Activated CD8-positive, alpha-beta T cell treated with anti-CD3 and anti-CD28 coated beads for 36 hours (primary cell): ENCODE results near the gene MBOAT2. TPM values are rescaled to one million over a fixed set of nuclear protein-coding genes. Genes with fewer than 3 reads are reported as not detected.

Source experiments
- ATAC-seq: fragments of 200-7000 bp; cut with Tn5 transposase; one replicate; pipeline ENCODE4 v1.10.0; 2021; ENCODE audit warnings: mild to moderate bottlenecking, moderate library complexity
- CTCF ChIA-PET: fragments of 350-600 bp; sonication (Branson Sonifier 250); formaldehyde crosslinking; loops from one replicate; lab custom pipeline; 2021; ENCODE audit warnings: antibody characterized with exemption; lab: Charles Lee
- POLR2A ChIA-PET: fragments of 350-600 bp; sonication (Branson Sonifier 250); formaldehyde crosslinking; loops from one replicate; lab custom pipeline; 2021; ENCODE audit warnings: antibody characterized with exemption; lab: Charles Lee
- DNase-seq: peaks from one replicate; pipeline ENCODE4 v3.0.0-alpha.2; 2020
- H3K27ac Mint-ChIP-seq: one replicate; pipeline ENCODE4 v1.8.0; 2021; ENCODE audit warnings: mild to moderate bottlenecking, mixed read lengths
- H3K27me3 Mint-ChIP-seq: one replicate; pipeline ENCODE4 v1.8.0; 2021; ENCODE audit warnings: mixed read lengths
- H3K36me3 Mint-ChIP-seq: one replicate; pipeline ENCODE4 v1.8.0; 2021; ENCODE audit warnings: low read depth, mixed read lengths
- H3K4me1 Mint-ChIP-seq: one replicate; pipeline ENCODE4 v1.8.0; 2021; ENCODE audit warnings: low read depth, mixed read lengths
- H3K4me3 Mint-ChIP-seq: one replicate; pipeline ENCODE4 v1.8.0; 2021; ENCODE audit warnings: mild to moderate bottlenecking, moderate library complexity, mixed read lengths
- H3K9me3 Mint-ChIP-seq: one replicate; pipeline ENCODE4 v1.8.0; 2021; ENCODE audit warnings: mixed read lengths
- intact Hi-C: fragments of 100-400 bp; cut with micrococcal nuclease; formaldehyde crosslinking; loops from one replicate; pipeline ENCODE4 v1.10.0; 2022
- total RNA-seq, 2 experiments: library from RNA; stranded (reverse); gene quantifications; one replicate each; pipeline ENCODE4 v1.2.3, GENCODE V29; 2021
- TF ChIP-seq, protein P1 (sequence below): fragments of 200-600 bp; IDR thresholded peaks from one replicate; pipeline ENCODE4 v1.8.0; 2022; ENCODE audit warnings: antibody characterized with exemption, mild to moderate bottlenecking

The MBOAT2 gene
- total RNA-seq, 2 experiments from 2014 or later: 2.9 to 3.0 TPM

DNA sequence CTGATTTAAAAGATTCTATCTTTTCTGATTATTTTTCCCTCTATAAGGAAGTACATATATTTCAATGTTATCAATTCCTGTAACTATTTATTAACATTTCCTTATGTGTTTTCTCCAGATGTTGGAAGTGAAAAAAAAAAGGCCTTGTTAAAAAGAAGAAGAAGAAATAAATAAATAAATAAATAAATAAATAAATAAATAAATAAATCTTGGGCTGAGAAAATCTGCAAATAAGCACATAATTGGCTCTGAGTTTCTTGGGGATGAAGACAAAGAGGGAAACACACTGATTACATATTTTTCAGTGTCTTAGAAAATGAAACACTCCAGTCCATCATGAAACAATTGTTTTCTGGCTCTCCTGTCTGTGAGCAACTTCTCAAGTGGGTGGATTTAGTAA, 21.1 kb upstream of the MBOAT2 start:
- no peaks in the 10 kb centered on the region for H3K4me1 Mint-ChIP-seq
- ChIA-PET POLR2A (no interaction called here), CTCF (no interaction called here)
- intact Hi-C loops: no loop called here
- ATAC-seq: no peak
- DNase-seq: no peak
- H3K9me3 Mint-ChIP-seq: no peaks in the 10 kb centered on the region
- peaks cover 15% of the 10 kb centered on the region for H3K27me3 Mint-ChIP-seq
- no peak overlapping the region for H3K27ac Mint-ChIP-seq
- no peak overlapping the region for H3K4me3 Mint-ChIP-seq
- H3K36me3 Mint-ChIP-seq: no peaks in the 10 kb centered on the region
- TF ChIP-seq, protein P1, sequence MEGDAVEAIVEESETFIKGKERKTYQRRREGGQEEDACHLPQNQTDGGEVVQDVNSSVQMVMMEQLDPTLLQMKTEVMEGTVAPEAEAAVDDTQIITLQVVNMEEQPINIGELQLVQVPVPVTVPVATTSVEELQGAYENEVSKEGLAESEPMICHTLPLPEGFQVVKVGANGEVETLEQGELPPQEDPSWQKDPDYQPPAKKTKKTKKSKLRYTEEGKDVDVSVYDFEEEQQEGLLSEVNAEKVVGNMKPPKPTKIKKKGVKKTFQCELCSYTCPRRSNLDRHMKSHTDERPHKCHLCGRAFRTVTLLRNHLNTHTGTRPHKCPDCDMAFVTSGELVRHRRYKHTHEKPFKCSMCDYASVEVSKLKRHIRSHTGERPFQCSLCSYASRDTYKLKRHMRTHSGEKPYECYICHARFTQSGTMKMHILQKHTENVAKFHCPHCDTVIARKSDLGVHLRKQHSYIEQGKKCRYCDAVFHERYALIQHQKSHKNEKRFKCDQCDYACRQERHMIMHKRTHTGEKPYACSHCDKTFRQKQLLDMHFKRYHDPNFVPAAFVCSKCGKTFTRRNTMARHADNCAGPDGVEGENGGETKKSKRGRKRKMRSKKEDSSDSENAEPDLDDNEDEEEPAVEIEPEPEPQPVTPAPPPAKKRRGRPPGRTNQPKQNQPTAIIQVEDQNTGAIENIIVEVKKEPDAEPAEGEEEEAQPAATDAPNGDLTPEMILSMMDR: no peak

GRCh38 chr2:9021563-9022211, 18.2 kb upstream of the MBOAT2 start:
- peaks cover 12% of the 10 kb centered on the region for H3K27me3 Mint-ChIP-seq
- TF ChIP-seq, protein P1: no peak
- H3K27ac Mint-ChIP-seq: no peak overlapping the region
- H3K4me1 Mint-ChIP-seq: no peaks in the 10 kb centered on the region
- ATAC-seq (no peak), DNase-seq (no peak)
- H3K36me3 Mint-ChIP-seq: no peaks in the 10 kb centered on the region
- CTCF ChIA-PET: no interaction called here
- no peak overlapping the region for H3K4me3 Mint-ChIP-seq
- POLR2A ChIA-PET: interaction anchor here (0.7 kb wide), 1 partner anchor 29 kb away, joined by 3 read pairs; no protein-coding TSS in a partner anchor
- intact Hi-C loops: no loop called here
- no peaks in the 10 kb centered on the region for H3K9me3 Mint-ChIP-seq

GRCh38 chr2:9020267-9020666, 16.8 kb upstream of the MBOAT2 start:
- TF ChIP-seq, protein P1: no peak
- no peak overlapping the region for H3K27ac Mint-ChIP-seq
- ATAC-seq: no peak
- H3K27me3 Mint-ChIP-seq: peaks cover 15% of the 10 kb centered on the region
- H3K9me3 Mint-ChIP-seq: no peaks in the 10 kb centered on the region
- DNase-seq: no peak
- H3K4me3 Mint-ChIP-seq: no peak overlapping the region
- no peaks in the 10 kb centered on the region for H3K4me1 Mint-ChIP-seq
- no peaks in the 10 kb centered on the region for H3K36me3 Mint-ChIP-seq
- CTCF ChIA-PET: no interaction called here
- POLR2A ChIA-PET: no interaction called here
- intact Hi-C loops: no loop called here

DNA sequence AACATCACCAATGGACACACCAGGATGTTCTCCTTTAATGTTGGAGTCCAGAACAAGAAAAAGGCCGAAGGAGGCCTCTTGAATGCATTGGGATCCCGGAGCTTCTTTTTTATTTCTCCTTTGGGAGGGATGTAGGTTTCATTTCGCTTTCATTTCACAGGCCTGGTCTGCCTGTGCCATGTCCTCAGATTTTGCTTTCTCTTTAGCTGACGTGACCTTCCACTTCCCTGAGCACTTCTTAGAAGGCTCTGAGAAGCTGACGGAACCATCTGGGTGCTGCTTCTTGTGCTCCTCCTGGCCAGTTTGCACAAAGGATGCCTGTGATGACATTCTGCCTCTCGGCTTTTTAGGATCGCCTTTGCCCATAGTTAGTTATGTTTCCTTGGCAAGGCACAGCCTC, 15.1 kb upstream of the MBOAT2 start:
- ATAC-seq: no peak
- POLR2A ChIA-PET: no interaction called here
- Mint-ChIP-seq H3K36me3 (no peaks in the 10 kb centered on the region), H3K27ac (no peak overlapping the region), H3K9me3 (no peaks in the 10 kb centered on the region), H3K4me1 (no peaks in the 10 kb centered on the region), H3K4me3 (no peak overlapping the region), H3K27me3 (peaks cover 12% of the 10 kb centered on the region)
- TF ChIP-seq, protein P1: no peak
- CTCF ChIA-PET: no interaction called here
- no peak for DNase-seq
- intact Hi-C loops: no loop called here

DNA sequence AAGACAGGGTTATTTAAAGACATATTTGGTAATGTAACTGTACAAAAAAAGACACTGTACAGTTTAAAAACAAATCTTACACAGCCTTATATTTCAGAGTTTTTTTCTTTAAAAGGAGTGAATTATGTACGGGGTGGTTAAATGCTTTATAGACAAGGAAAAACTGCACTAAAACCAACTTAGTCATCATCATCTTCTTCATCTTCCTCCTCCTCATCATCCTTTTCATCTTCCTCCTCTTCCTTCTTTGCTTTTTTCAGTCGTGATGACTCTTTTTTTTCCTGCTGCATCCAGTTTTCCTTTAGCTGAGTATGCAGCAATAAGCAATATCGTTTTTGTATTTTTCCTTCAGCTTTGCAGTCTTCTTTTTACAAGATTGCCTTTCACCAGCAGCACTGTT, 14.6 kb upstream of the MBOAT2 start:
- intact Hi-C loops: no loop called here
- H3K4me1 Mint-ChIP-seq: no peaks in the 10 kb centered on the region
- no peak overlapping the region for H3K27ac Mint-ChIP-seq
- H3K4me3 Mint-ChIP-seq: no peak overlapping the region
- ATAC-seq (no peak), DNase-seq (no peak)
- H3K27me3 Mint-ChIP-seq: peaks cover 9% of the 10 kb centered on the region
- POLR2A ChIA-PET: no interaction called here
- H3K36me3 Mint-ChIP-seq: no peaks in the 10 kb centered on the region
- no peaks in the 10 kb centered on the region for H3K9me3 Mint-ChIP-seq
- CTCF ChIA-PET: no interaction called here
- TF ChIP-seq, protein P1: no peak
